HPDE6-E6E7 (cell line): Measurements from ENCODE around the gene ETS2.

Source experiments
- DNase-seq: peaks from one replicate; pipeline ENCODE4 v3.0.0; 2011; ENCODE audit warnings: missing footprints; ENCODE audit errors: extremely low spot score

Gene ETS2

DNA sequence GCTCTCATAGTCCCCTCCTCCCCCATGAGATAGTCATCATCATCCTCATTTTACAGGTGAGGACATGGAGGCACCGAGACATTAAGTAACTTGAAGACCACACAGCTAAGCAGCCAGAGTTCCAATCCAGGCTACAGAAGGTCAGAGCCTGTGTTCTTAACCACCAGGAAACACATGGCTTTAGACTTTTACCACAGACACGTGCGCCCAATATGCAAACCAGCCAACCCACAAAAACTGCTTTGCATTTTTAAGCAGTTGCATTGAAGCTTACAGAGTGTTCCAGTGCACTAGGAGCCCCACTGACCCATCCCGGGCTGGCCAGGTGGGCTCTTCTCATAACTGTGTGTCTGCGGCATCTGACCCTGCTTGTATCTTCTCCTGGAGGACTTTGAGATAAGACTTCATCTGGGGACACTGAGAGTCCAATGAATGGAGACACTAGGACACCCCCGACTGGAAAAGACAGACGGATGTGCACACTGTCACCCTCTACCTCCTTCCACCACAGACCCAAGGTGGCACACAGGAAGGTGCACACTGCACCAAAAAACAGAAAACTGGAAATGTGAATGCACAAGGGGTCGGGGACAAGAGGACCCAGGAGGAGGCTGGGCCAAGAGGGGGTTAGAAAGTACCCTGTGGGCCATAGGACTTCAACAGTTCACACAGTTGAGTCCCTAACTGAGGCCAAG lies 56.4 kb downstream of the ETS2 start:
- no peak for DNase-seq

DNA sequence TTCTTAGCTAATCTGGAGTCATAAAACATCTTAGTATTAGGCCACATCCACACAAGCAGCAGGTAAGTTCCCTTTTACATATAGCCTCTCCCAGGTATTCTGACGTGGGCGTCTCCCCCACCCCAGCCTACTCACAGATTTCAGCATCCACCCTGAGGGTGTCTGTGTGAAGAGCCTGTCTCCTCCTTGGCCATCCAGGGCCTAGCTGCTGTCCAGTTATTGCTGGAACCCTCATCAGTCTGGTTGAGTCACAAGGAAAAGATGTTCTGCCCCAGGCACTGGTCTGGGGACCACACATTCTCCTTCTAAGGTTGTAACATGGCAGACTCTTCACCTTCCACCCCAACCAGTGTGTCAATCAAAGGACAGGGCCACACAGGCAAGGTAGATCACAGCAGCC lies 57.6 kb downstream of the ETS2 start:
- DNase-seq, result no peak

DNA sequence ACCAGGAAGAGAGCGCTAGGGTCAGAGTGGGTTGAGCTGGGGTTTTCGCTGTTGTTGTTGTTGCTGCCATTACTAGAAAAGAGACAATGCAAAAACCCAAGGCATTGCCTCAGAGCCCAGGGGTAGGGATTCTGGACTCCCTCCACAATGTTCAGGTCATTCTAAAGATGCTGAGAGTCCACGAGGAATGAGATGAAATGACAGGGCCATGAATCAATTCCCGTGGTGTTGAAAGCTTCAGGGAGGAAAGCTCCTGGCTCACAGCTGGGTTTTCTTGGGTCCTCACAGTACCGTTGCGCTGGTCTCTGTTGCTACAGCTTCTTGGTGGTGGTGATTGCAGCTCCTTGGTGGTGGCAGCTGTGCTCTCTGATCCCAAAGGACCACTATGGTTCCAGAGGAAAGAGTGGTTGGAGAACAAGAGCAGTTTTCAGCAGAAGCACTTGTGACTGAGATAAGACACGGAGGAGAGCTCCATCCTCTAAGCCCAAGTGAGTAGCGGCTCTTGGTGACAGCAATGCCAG lies 58.2 kb downstream of the ETS2 start:
- DNase-seq, result no peak

DNA sequence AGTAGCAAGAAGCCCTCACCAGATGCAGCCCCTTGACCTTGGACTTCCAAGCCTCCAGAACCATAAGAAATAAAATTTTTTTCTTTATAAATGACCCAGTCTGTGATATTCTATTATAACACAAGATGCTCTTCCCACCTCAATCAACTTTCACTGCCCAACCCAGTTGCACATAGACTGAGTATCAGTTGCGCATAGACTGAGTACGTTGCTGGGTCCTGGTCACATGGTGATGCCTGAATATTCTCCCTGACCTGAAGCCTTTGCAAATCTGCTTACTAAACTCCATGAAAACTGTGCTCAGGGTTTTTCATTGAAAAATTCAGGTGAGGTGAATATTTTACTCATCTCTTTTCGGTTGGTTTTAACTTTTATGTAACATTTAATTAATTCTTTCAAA lies 59.2 kb downstream of the ETS2 start:
- DNase-seq, result no peak

DNA sequence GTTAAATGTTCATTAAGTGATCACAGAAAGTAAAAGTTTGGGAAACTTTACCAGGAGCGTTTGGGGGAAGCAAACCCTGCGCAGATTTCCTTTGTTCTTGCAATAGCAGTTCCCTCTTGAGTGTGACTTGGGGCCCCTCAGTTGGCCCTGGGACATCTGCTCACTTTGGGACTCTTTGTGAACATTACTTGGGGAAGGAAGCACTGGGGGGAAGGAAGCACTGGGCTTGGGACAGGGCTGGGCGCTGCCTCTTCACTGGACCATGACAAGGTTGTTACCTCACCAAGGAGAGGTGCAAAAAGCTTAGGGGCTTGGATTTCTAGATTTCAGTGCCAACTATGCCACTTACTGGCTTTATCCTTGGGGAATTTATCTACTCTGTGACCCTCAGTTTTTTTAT lies 63.5 kb downstream of the ETS2 start:
- no peak for DNase-seq

DNA sequence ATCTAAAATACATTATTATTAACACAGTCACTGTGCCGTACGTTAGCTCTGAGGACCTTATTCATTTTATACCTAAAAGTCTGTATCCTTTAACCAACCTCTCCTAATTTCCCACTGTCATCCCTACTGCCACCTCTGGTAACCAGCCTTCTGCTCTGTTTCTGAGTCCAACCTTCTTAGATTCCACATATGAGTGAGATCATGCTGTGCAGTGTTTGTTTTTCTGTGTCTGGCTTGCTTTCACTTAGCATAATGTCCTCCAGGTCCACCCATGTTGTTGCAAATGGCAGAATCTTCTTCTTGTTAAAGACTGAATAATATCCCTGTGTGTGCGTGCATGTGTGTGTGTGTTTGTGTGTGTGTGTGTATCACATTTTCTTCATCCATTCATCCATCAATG lies 64.2 kb downstream of the ETS2 start:
- no peak for DNase-seq
